Breast epithelium (tissue), 4 donors: ENCODE data around the gene RPS3A. TPM values are rescaled to one million over a fixed set of nuclear protein-coding genes. Genes with fewer than 3 reads are reported as not detected.
"Not testable (repeated sequence)": the region's sequence is repeated elsewhere in the genome, so short reads cannot be mapped to it uniquely, and the experiment has no call there.

Experiments
- DNase-seq, 2 donors: peaks; one replicate each; pipeline ENCODE4 v3.0.0-alpha.2; 2019; ENCODE audit warnings: low spot score in 2 of 2
- H3K27ac ChIP-seq, 2 donors: fragments of 200-600 bp; sonication (generic) in 1 of 2; one replicate each; pipeline ENCODE4 v1.5.1; 2016 to 2019; ENCODE audit warnings: mild to moderate bottlenecking in 1 of 2
- H3K27me3 ChIP-seq, 2 donors: fragments of 200-600 bp; sonication (generic) in 1 of 2; one replicate each; pipeline versions ENCODE4 v1.5.1 to v1.6.0; 2017 to 2019; ENCODE audit warnings: control low read depth in 1 of 2, mild to moderate bottlenecking in 1 of 2
- H3K36me3 ChIP-seq: fragments of 200-600 bp; one replicate; pipeline ENCODE4 v1.5.1; 2019
- H3K4me1 ChIP-seq, 2 donors: fragments of 200-600 bp; sonication (generic); one replicate each; pipeline ENCODE4 v1.5.1; 2016 to 2019; ENCODE audit warnings: control low read depth in 1 of 2
- H3K4me3 ChIP-seq, 3 donors: fragments of 200-600 bp; sonication (generic); 1 replicate in 2 of 3; 2 replicates in 1 of 3; pipeline ENCODE4 v1.5.1; 2016 to 2019; ENCODE audit warnings: mild to moderate bottlenecking in 3 of 3, moderate library complexity in 2 of 3
- H3K9me3 ChIP-seq, 2 donors: fragments of 200-600 bp; sonication (generic) in 1 of 2; one replicate each; pipeline ENCODE4 v1.5.1; 2016 to 2019; ENCODE audit warnings: control low read depth in 1 of 2
- CTCF ChIP-seq, 3 donors: fragments of 450-650 bp; IDR thresholded peaks; one replicate each; pipeline ENCODE4 v1.5.1; 2016 to 2017; ENCODE audit warnings: antibody characterized with exemption in 3 of 3, mild to moderate bottlenecking in 3 of 3, moderate library complexity in 3 of 3
- POLR2A ChIP-seq: fragments of 450-650 bp; IDR thresholded peaks from one replicate; pipeline ENCODE4 v1.6.1; 2016; ENCODE audit warnings: antibody characterized with exemption, mild to moderate bottlenecking, moderate library complexity
- POLR2AphosphoS5 ChIP-seq, 3 donors: sonication (generic); formaldehyde crosslinking; IDR thresholded peaks; one replicate each; pipeline ENCODE4 v1.6.1; 2017; ENCODE audit warnings: antibody characterized with exemption in 3 of 3
- intact Hi-C: fragments of 100-400 bp; cut with DNase I; formaldehyde crosslinking; loops from one replicate; pipeline ENCODE4 v1.15.1; 2023; ENCODE audit warnings: low total_unique reads
- total RNA-seq, 3 donors: library from RNA; depleted of rRNA; stranded (reverse); fragments of >200 nt; gene quantifications; one replicate each; pipeline ENCODE4 v1.1.0, GENCODE V29; 2016

RPS3A gene
- total RNA-seq, 3 donors from 2014 or later = 3,228 to 5,074 (median 4,710) TPM

- Histone ChIP-seq H3K36me3 (no peaks in the 10 kb centered on the region), H3K4me1 (no peaks in the 10 kb centered on the region), H3K27me3 (no peaks in the 10 kb centered on the region), H3K27ac (no peak overlapping the region), H3K4me3 (no peak overlapping the region), H3K9me3 (no peaks in the 10 kb centered on the region)
- no peak for TF ChIP-seq CTCF (IDR thresholded peaks at IDR 0.05)
- no peak for TF ChIP-seq POLR2A
- TF ChIP-seq POLR2AphosphoS5 (IDR thresholded peaks at IDR 0.05) = no peak
- intact Hi-C loops = no loop called here
- no peak for DNase-seq
Measured at GRCh38 chr4:151074416-151074916, 25.0 kb upstream of the RPS3A start.

GRCh38 chr4:151077978-151078377, 21.4 kb upstream of the RPS3A start:
- H3K36me3 ChIP-seq, intact Hi-C loops, DNase-seq, H3K4me3 ChIP-seq, H3K4me1 ChIP-seq, H3K27ac ChIP-seq, H3K9me3 ChIP-seq, H3K27me3 ChIP-seq: not testable (repeated sequence)

GRCh38 chr4:151087467-151087866, 12.0 kb upstream of the RPS3A start:
- TF ChIP-seq POLR2A (no peak), CTCF (IDR thresholded peaks at IDR 0.05) (no peak), POLR2AphosphoS5 (IDR thresholded peaks at IDR 0.05) (no peak)
- Histone ChIP-seq H3K36me3 (no peaks in the 10 kb centered on the region), H3K27me3 (no peaks in the 10 kb centered on the region), H3K27ac (no peak overlapping the region), H3K9me3 (no peaks in the 10 kb centered on the region), H3K4me1 (no peaks in the 10 kb centered on the region), H3K4me3 (no peak overlapping the region)
- DNase-seq = no peak
- intact Hi-C loops = no loop called here

GRCh38 chr4:151091047-151091446, 8.4 kb upstream of the RPS3A start:
- no peak overlapping the region for H3K27ac ChIP-seq
- H3K4me1 ChIP-seq = no peaks in the 10 kb centered on the region
- no peaks in the 10 kb centered on the region for H3K9me3 ChIP-seq
- intact Hi-C loops = loop anchor here (10.0 kb wide), 1 partner anchor 76 kb away; the partner anchor contains the start of gene LRBA
- H3K27me3 ChIP-seq = no peaks in the 10 kb centered on the region
- no peaks in the 10 kb centered on the region for H3K36me3 ChIP-seq
- TF ChIP-seq CTCF (IDR thresholded peaks at IDR 0.05) (no peak), POLR2AphosphoS5 (IDR thresholded peaks at IDR 0.05) (no peak), POLR2A (no peak)
- H3K4me3 ChIP-seq = no peak overlapping the region
- DNase-seq = no peak

- no peaks in the 10 kb centered on the region for H3K4me1 ChIP-seq
- H3K27me3 ChIP-seq = no peaks in the 10 kb centered on the region
- DNase-seq = no peak
- no peak overlapping the region for H3K27ac ChIP-seq
- no peak overlapping the region for H3K4me3 ChIP-seq
- H3K36me3 ChIP-seq = no peaks in the 10 kb centered on the region
- intact Hi-C loops = loop anchor here (10.0 kb wide), 1 partner anchor 78 kb away; the partner anchor contains the start of gene LRBA
- H3K9me3 ChIP-seq = no peaks in the 10 kb centered on the region
- TF ChIP-seq POLR2A = no peak
- TF ChIP-seq POLR2AphosphoS5 (IDR thresholded peaks at IDR 0.05) = no peak
- TF ChIP-seq CTCF (IDR thresholded peaks at IDR 0.05) = no peak
Measured at GRCh38 chr4:151092488-151092887, 6.9 kb upstream of the RPS3A start.

- no peak for DNase-seq
- no peak for TF ChIP-seq POLR2A
- TF ChIP-seq POLR2AphosphoS5 (IDR thresholded peaks at IDR 0.05) = no peak
- no peak for TF ChIP-seq CTCF (IDR thresholded peaks at IDR 0.05)
Measured at GRCh38 chr4:151093203-151093602, 6.2 kb upstream of the RPS3A start.

More at GRCh38 chr4:151093203-151093602, 6.2 kb upstream of the RPS3A start:
- intact Hi-C loops = loop anchor here (10.0 kb wide), 1 partner anchor 78 kb away; the partner anchor contains the start of gene LRBA
- H3K9me3 ChIP-seq = no peaks in the 10 kb centered on the region
- H3K27me3 ChIP-seq = no peaks in the 10 kb centered on the region
- H3K4me1 ChIP-seq = no peaks in the 10 kb centered on the region
- no peak overlapping the region for H3K4me3 ChIP-seq
- H3K36me3 ChIP-seq = no peaks in the 10 kb centered on the region
- no peak overlapping the region for H3K27ac ChIP-seq
